Psoas muscle (tissue), 8 donors: ENCODE results near the gene GNAI2. TPM values are rescaled to one million over a fixed set of nuclear protein-coding genes. Genes with fewer than 3 reads are reported as not detected.

Experiments used
- ATAC-seq, 4 donors: fragments of 200-7000 bp; cut with Tn5 transposase; one replicate each; pipeline ENCODE4 v1.9.1; 2020; ENCODE audit warnings: moderate library complexity in 3 of 4, mild to moderate bottlenecking in 2 of 4
- DNase-seq, 2 donors: peaks; one replicate each; pipeline ENCODE4 v3.0.0-alpha.2; 2020
- H3K27ac ChIP-seq: fragments of 200-600 bp; one replicate; pipeline ENCODE4 v1.8.0; 2022
- H3K27me3 ChIP-seq, 3 donors: fragments of 200-600 bp in 1 of 3; one replicate each; pipeline versions ENCODE4 v1.6.1 to v1.8.0; 2013 to 2022; ENCODE audit warnings: low read length in 2 of 3, mild to moderate bottlenecking in 2 of 3, moderate library complexity in 1 of 3; ENCODE audit not compliant: insufficient read depth in 3 of 3
- H3K36me3 ChIP-seq, 2 donors: fragments of 200-600 bp in 1 of 2; one replicate each; pipeline versions ENCODE4 v1.6.1 to v1.8.0; 2013 to 2022; ENCODE audit warnings: low read depth in 1 of 2, mild to moderate bottlenecking in 1 of 2, moderate library complexity in 1 of 2; ENCODE audit not compliant: insufficient read depth in 1 of 2
- H3K4me1 ChIP-seq: fragments of 200-600 bp; one replicate; pipeline ENCODE4 v1.8.0; 2022
- H3K4me3 ChIP-seq: fragments of 200-600 bp; one replicate; pipeline ENCODE4 v1.8.0; 2022; ENCODE audit warnings: mild to moderate bottlenecking
- H3K9me3 ChIP-seq: fragments of 200-600 bp; one replicate; pipeline ENCODE4 v1.8.0; 2022
- CTCF ChIP-seq: fragments of 200-600 bp; IDR thresholded peaks from one replicate; pipeline ENCODE4 v1.8.0; 2022; ENCODE audit warnings: antibody characterized with exemption
- WGBS, 3 donors: extraction: QIAGEN DNeasy Blood & Tissue Kit; methylation state at CpG; one replicate each; pipeline versions ENCODE4 v1.1.6 to v1.1.7; 2013; 5-methylcytosine and 5-hydroxymethylcytosine counted together
- intact Hi-C, 2 donors: fragments of 100-400 bp; cut with DNase I; formaldehyde crosslinking; loops; one replicate each; pipeline versions ENCODE4 v1.11.0 to v1.14.2; 2022
- polyA plus RNA-seq, 3 donors: library from polyadenylated mRNA; stranded (reverse); fragments of 200-250 nt; gene quantifications; one replicate each; pipeline ENCODE4 v1.2.3, GENCODE V29; 2013
- total RNA-seq, 4 donors: library from RNA; stranded (reverse); fragmentation: NEBNext Ultra II Directional in 2 of 4; extraction: Animal tissue kit (Norgen Biotek cat#: 25700) in 2 of 4; gene quantifications; one replicate each; pipeline versions ENCODE4 v1.2.1 to v1.2.4, GENCODE V29; 2021 to 2023
- donor health status: healthy with polysubstance abuse.
- donor health status: DM: no; HTN: no; CAD: no; lungs with moderate emphysema.
- donor health status: Bipolar disorder and iron deficiency.
- donor health status: healthy.
- donor health status: DM: yes; HTN: yes; CAD: no.
- donor health status: DM: no; HTN: no; CAD: no.
- donor health status: DM: no; HTN: no; CAD: no.
- donor health status: DM: yes; HTN: yes; CAD: no.

The GNAI2 gene
- total and polyA plus RNA-seq, 7 donors = 39.4 to 93.9 (median 57.6) TPM

DNA sequence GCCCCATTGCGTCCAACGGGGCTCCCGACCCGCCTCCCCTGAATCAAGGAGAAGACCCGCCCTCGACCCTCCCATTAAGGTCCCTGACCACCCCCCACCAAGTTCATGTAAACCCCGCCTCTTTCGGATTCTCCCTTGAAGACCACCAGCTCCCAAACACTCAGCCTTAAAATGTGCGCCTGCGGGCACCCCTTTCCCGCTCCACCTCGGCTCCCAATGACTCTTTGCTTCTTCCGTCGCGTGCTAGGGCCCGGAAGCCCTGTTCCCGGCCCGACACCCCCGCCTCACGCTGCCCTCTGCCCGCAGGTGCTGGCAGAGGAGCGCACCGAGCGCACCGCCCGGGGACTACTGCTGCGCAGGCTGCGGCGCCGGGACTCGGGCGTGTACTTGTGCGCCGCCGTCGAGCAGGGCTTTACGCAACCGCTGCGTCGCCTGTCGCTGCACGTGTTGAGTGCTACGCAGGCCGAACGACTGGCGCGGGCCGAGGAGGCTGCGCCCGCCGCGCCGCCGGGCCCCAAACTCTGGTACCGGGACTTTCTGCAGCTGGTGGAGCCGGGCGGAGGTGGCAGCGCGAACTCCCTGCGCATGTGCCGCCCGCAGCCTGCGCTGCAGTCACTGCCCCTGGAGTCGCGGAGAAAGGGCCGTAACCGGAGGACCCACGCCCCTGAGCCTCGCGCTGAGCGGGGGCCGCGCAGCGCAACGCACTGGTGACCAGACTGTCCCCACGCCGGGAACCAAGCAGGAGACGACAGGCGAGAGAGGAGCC lies 40.2 kb downstream of the GNAI2 start:
- no peak overlapping the region for H3K4me3 ChIP-seq
- TF ChIP-seq CTCF = no peak
- DNase-seq = no peak
- no peak overlapping the region for H3K27ac ChIP-seq
- no peaks in the 10 kb centered on the region for H3K9me3 ChIP-seq
- no peak for ATAC-seq
- H3K4me1 ChIP-seq = peaks cover 24% of the 10 kb centered on the region
- WGBS, 3 donors = 66 to 73% (median 67%) methylated on average over 76 to 79 of the region's 79 CpGs
- H3K27me3 ChIP-seq = peaks cover 0 to 1% (median 0%) of the 10 kb centered on the region in 3 donors
- intact Hi-C loops = no loop called here
- H3K36me3 ChIP-seq = no peaks in the 10 kb centered on the region

DNA sequence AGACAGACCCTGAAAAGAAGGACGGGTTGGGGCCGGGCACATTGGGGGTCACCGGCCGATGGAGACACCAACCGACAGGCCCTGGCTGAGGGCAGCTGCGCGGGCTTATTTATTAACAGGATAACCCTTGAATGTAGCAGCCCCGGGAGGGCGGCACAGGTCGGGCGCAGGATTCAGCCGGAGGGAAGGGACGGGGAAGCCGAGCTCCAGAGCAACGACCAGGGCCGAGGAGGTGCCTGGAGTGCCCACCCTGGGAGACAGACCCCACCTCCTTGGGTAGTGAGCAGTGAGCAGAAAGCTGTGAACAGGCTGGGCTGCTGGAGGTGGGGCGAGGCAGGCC lies 40.7 kb downstream of the GNAI2 start:
- Histone ChIP-seq H3K27me3 (peaks cover 0 to 1% (median 0%) of the 10 kb centered on the region in 3 donors), H3K36me3 (no peaks in the 10 kb centered on the region), H3K4me1 (peaks cover 24% of the 10 kb centered on the region), H3K9me3 (no peaks in the 10 kb centered on the region), H3K4me3 (no peak overlapping the region), H3K27ac (no peak overlapping the region)
- TF ChIP-seq CTCF = no peak
- WGBS, 3 donors = 85 to 87% (median 87%) methylated on average over 15 to 17 of the region's 17 CpGs
- intact Hi-C loops = no loop called here
- ATAC-seq (no peak), DNase-seq (no peak)

GRCh38 chr3:50278123-50278879 lies 42.3 kb downstream of the GNAI2 start:
- WGBS, 3 donors = 73 to 78% (median 75%) methylated on average over 4 of the region's 4 CpGs
- Histone ChIP-seq H3K9me3 (no peaks in the 10 kb centered on the region), H3K27me3 (peaks cover 0 to 1% (median 0%) of the 10 kb centered on the region in 3 donors), H3K36me3 (no peaks in the 10 kb centered on the region), H3K4me1 (peaks cover 20% of the 10 kb centered on the region), H3K27ac (peak overlapping the region; percentile 79), H3K4me3 (peak overlapping the region; percentile 60)
- TF ChIP-seq CTCF = no peak
- DNase-seq (no peak), ATAC-seq (peak in 3 of 4 donors; percentile 17 to 37 (median 25))
- intact Hi-C loops = no loop called here

DNA sequence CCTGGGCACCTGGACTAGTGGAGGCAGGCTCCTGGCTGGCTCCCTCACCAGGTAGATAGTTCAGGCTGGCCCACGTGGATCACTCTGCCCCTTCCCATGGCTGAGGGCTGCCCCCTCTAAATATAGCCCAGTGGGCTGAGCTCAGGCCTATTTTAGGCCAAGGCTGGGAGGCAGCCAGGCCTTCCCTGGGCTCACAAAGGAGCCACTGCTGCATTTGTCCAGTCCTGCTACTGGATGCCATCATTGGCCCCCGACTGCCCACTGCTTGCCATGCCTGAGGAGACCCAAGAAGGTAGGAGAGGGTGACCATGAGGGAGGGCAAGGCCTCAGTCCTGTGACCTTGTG lies 42.8 kb downstream of the GNAI2 start, which contains the start of gene LSMEM2:
Gene LSMEM2, plus strand, starts transcription at position 208 of the 345 bp plus-strand sequence. Its CDS starts 27 bp downstream, at position 235.
- Histone ChIP-seq H3K9me3 (no peaks in the 10 kb centered on the region), H3K4me1 (peaks cover 18% of the 10 kb centered on the region), H3K4me3 (peak within 1 kb of the TSS; percentile 60), H3K27me3 (peaks cover 0 to 1% (median 0%) of the 10 kb centered on the region in 3 donors), H3K27ac (peak within 1 kb of the TSS; percentile 79), H3K36me3 (no peaks in the 10 kb centered on the region)
- ATAC-seq = peak; percentile 89 to 94 (median 92)
- TF ChIP-seq CTCF = no peak
- DNase-seq = peak; percentile 65 to 87
- intact Hi-C loops = no loop called here
- 17 to 39% (median 21%) methylated on average over 2 of the region's 2 CpGs for WGBS, 3 donors
